Mucosa of descending colon (tissue), 3 donors: ENCODE data around the gene ATP8A1. TPM values are rescaled to one million over a fixed set of nuclear protein-coding genes. Genes with fewer than 3 reads are reported as not detected.

ENCODE experiments used
- ATAC-seq: fragments of 200-7000 bp; cut with Tn5 transposase; one replicate; pipeline ENCODE4 v1.9.1; 2020; ENCODE audit warnings: mild to moderate bottlenecking, moderate library complexity
- DNase-seq, 3 donors: peaks; one replicate each; pipeline ENCODE4 v3.0.0-alpha.2; 2020
- H3K36me3 ChIP-seq: fragments of 200-600 bp; one replicate; pipeline ENCODE4 v1.8.0; 2021; ENCODE audit warnings: low read depth, mild to moderate bottlenecking
- H3K4me1 ChIP-seq: fragments of 200-600 bp; one replicate; pipeline ENCODE4 v1.8.0; 2021; ENCODE audit warnings: low read depth, mild to moderate bottlenecking
- H3K4me3 ChIP-seq: fragments of 200-600 bp; one replicate; pipeline ENCODE4 v1.8.0; 2021; ENCODE audit warnings: mild to moderate bottlenecking
- H3K9me3 ChIP-seq: fragments of 200-600 bp; one replicate; pipeline ENCODE4 v1.8.0; 2021; ENCODE audit warnings: mild to moderate bottlenecking
- CTCF ChIP-seq: fragments of 200-600 bp; IDR thresholded peaks from one replicate; pipeline ENCODE4 v1.8.0; 2022; ENCODE audit warnings: antibody characterized with exemption, mild to moderate bottlenecking
- intact Hi-C, 2 donors: fragments of 100-400 bp; cut with DNase I in 1 of 2; cut with micrococcal nuclease in 1 of 2; formaldehyde crosslinking; loops; one replicate each; pipeline versions ENCODE4 v1.11.0 to v1.11.1; 2022; cut with DNase I, micrococcal nuclease
- total RNA-seq, 3 donors: library from RNA; stranded (reverse); fragmentation: NEBNext Ultra II Directional in 2 of 3; extraction: Animal tissue kit (Norgen Biotek cat#: 25700) in 2 of 3; gene quantifications; one replicate each; pipeline versions ENCODE4 v1.2.1 to v1.2.4, GENCODE V29; 2021 to 2023
- donor health status: DM: no; HTN: no; CAD: no; lungs with moderate emphysema.
- donor health status: DM: no; HTN: no; CAD: no.
- donor health status: DM: no; HTN: yes; CAD: no.

Gene ATP8A1
- total RNA-seq, 3 donors from 2014 or later = 40.3 to 92.0 (median 41.1) TPM

GRCh38 chr4:42637104-42637503 is 19.8 kb downstream of the ATP8A1 start:
- DNase-seq (no peak), ATAC-seq (no peak)
- Histone ChIP-seq H3K36me3 (no peaks in the 10 kb centered on the region), H3K4me3 (no peak overlapping the region), H3K9me3 (no peaks in the 10 kb centered on the region), H3K4me1 (peaks cover 37% of the 10 kb centered on the region)
- no peak for TF ChIP-seq CTCF
- intact Hi-C loops = no loop called here

GRCh38 chr4:42636645-42636949 is 20.3 kb downstream of the ATP8A1 start:
- intact Hi-C loops = no loop called here
- H3K36me3 ChIP-seq = no peaks in the 10 kb centered on the region
- ATAC-seq = no peak
- no peak overlapping the region for H3K4me3 ChIP-seq
- peaks cover 37% of the 10 kb centered on the region for H3K4me1 ChIP-seq
- no peaks in the 10 kb centered on the region for H3K9me3 ChIP-seq
- TF ChIP-seq CTCF = no peak
- no peak for DNase-seq

GRCh38 chr4:42633605-42634388 is 23.1 kb downstream of the ATP8A1 start:
- intact Hi-C loops = no loop called here
- DNase-seq = no peak
- H3K4me3 ChIP-seq = no peak overlapping the region
- no peaks in the 10 kb centered on the region for H3K9me3 ChIP-seq
- peaks cover 34% of the 10 kb centered on the region for H3K4me1 ChIP-seq
- TF ChIP-seq CTCF = no peak
- ATAC-seq = no peak
- no peaks in the 10 kb centered on the region for H3K36me3 ChIP-seq

GRCh38 chr4:42632653-42633382 is 24.1 kb downstream of the ATP8A1 start:
- Histone ChIP-seq H3K9me3 (no peaks in the 10 kb centered on the region), H3K36me3 (no peaks in the 10 kb centered on the region), H3K4me1 (peaks cover 34% of the 10 kb centered on the region), H3K4me3 (no peak overlapping the region)
- TF ChIP-seq CTCF = no peak
- intact Hi-C loops = no loop called here
- ATAC-seq (no peak), DNase-seq (no peak)

- peak; percentile 37 for ATAC-seq
- no peak for TF ChIP-seq CTCF
- Histone ChIP-seq H3K4me3 (no peak overlapping the region), H3K9me3 (no peaks in the 10 kb centered on the region), H3K36me3 (no peaks in the 10 kb centered on the region), H3K4me1 (peaks cover 33% of the 10 kb centered on the region)
- intact Hi-C loops = no loop called here
- no peak for DNase-seq
These were observed 26.0 kb downstream of the ATP8A1 start for GRCh38 chr4:42630908-42631307.
